ENCODE measurements around the gene PGR.

The PGR gene

DNA sequence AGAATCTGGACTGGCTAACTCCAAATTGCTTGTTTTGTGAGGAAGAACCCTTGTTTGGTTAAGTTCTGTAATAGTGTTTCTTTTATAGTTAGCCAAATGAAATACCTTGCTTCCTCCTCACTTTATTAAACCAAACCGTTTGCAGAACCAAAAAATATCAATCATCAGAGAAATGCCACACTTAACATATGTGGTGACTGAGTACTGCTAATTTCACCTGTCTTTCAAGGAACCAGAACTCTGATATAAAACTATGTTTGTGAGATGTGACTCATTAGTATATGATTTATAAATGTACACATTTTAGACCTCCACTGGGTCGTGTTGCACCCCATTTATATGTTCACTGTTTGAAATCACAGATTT is 119.9 kb downstream of the PGR start:
- DNase-seq (ENCODE audit: low spot score), result no peak

DNA sequence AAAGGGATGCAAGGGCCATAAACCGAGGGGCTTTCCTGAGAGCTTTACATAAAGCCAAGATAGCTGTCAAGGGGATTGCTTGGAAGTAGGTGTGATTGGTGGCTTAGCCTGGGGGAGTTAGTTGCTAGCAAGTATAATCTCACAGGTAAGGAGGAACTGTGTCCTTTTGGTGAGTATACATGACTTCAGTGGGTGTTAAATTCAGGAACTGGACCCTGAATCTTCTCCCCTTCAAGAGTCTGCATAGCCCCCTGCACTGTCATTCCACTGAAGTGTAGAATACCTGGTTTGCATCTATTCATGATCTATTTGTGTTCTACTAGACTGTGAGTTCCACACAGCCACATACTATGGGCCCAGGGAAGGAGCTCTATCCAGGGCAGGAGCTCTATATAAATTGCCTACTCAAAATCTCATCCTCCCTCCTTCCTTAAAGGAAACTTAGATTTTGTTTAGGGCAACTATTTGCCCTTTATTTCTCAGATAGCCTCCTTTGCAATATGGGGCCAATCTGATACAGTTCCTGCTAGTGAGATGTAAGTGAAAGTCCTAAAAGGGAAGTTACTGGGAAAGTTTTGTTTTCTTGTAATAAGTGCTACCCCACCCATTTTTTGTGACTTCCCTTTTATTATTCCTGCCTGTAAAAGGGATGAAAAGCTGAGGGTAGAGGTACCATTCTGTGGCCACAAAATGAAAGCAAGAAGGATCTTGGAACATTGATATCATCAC is 120.5 kb downstream of the PGR start:
- no peak for DNase-seq (ENCODE audit: low spot score)

DNA sequence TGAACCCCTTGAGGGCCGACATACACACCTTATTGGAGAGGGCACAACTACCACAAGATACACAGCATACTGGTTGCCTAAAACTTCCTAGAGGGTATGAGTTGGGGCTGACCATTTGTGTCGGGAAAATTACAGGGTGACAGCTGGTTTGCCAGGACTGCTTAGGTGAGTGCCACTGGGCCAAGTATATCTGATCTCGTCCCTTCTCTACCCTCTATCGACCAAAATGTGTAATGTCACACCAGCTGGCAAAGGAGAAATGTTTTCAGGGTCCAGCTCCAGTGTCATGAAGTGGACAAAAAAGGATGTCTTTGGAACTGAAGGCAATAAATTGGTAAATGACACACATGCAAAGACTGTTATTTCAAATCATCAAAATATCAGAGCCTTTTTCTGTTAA is 126.1 kb downstream of the PGR start:
- DNase-seq (ENCODE audit: low spot score), result no peak

DNA sequence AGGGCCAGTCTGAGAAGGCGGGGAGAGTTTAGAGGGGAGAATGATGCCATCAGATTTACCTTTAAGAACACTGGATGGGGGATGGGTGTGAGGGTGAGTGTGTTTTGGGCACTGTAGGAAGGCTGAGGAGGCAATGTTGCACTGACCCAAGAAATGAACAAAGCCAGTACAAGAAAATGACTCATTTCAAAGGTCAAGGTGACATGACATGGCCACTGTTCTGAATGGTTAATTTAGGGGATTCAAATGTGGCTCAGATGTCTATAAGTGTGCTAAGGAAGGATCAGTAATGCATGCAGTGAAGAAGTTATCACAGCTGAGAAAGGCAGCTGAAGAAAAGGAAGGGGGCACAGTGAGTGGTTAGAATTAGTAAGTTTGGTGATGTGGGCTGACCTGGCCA is 129.9 kb downstream of the PGR start:
- DNase-seq (ENCODE audit: low spot score), result no peak

DNA sequence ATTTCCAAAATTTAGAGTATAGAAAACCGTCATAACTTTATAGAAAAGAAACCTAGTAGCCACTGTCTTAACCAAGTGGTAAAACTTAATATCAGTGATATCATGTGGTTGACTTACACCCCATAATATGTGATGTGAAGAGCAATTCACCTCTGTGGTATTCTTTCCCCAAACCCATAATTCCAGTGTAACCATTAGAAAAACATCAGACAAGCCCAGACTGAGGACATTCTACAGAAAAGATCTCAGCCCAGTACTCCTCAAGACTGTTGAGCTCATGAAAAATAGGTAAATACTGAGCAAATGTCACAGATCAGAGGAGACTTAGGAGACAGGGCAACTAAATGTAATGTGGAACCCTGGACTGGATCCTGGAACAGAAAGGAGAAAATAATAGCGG is 134.6 kb downstream of the PGR start:
- DNase-seq (ENCODE audit: low spot score), result no peak

DNA sequence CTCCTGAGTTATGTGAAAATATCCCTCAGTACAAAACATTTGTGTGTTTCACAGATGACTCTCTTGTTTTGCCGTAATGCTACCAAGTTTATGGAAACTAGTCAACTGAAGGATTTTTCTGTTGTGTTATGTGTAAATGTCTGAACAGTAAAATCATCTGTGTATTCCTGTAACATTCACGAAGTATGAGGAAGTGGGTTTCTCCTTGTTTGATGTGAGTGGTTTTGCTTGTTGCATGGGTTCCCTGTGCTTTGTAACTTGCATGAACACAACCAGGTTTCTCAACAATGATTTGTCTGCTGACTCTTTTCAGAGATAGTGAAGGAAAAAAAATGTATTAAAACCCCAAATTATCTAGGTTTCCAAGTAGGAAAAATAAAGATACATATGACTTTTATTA is 138.1 kb downstream of the PGR start:
- DNase-seq (ENCODE audit: low spot score), result no peak

DNA sequence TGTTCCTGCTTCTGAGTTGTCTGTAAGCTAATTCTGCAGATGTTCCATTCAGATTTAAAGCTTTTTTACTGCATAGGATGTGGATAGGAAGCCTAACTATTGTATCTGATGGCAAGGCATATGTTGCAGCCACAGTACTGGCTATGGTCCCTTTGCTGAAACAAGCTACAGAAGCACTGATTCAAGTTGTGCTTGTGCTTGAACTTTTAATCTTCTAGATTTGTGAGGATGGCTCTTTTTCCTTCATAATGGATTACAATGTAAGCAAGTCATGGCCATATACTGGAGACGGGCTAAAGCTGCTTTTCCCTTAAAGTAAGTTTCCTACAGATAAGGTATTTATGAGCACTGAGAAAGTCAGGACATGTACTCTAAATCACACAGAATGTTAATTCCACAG is 138.7 kb downstream of the PGR start:
- no peak for DNase-seq (ENCODE audit: low spot score)

DNA sequence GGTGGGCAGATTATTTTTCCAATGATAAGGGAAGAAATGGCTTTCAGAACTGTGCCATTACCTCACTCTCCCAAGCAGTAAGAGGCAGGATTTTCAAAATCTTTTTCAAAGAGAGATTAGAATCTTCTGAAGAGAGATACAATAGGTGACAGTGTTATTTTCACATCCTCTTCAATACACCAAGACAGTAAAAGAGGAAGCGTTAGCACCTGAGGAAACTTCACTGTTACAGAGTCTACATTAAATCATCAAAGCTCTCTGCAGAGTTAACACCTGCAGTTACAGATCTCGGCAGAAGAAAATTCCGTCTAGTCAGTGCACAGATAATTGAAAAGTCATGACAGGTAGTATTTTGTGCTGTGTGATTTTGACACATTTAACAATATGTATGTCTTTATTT is 144.9 kb downstream of the PGR start:
- no peak for DNase-seq (ENCODE audit: low spot score)

DNA sequence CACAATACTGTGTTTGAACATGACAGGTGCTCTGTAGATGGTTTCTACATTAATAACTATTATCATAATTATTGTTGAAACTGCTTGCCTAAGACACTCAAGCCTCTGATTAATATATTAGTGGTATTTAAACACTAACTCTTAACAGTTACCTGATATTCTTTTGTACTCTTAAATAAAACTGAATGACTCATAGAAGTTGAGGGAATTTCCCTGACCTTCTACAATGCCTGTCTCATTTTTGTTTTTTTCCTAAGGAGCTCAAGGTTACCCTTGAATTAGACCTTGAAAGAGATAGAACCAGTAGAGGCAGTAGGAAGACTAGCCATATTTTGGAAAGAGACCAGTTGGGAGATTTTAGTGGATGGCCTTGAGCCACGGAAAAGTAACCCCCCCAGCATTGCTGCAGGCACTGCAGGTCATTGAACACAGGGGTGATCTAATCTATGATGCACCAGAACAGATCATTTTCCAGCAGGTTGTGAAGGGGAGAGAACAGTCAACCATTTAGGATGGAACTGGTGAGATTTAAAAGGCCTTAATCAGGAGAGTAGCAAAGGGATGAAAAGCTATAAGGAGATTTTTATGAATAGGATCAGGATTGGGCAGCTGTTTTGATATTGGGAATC is 148.3 kb downstream of the PGR start:
- no peak for DNase-seq (ENCODE audit: low spot score)

DNA sequence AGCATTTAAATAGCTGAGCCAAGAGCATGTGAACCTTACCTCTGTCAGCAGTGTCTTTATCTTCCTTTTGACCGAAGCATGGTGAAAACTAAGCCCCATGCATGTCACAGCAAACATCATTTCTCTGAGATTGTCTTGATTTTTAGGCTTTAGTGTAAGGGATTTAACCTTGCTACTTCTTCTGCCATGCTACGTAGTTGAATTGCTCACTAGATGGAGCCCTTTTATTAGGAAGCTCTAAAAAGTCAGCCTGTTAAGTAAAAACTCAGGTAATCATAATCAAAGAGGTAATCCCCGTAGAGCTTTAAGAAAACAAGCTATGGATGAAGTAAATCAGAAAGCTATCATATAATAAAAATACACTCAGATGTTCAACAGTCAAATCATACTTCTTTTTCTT is 149.5 kb downstream of the PGR start:
- DNase-seq (ENCODE audit: low spot score), result no peak

All from putamen (tissue), 1 donor.